Activated naive CD8-positive, alpha-beta T cell treated with anti-CD3 and anti-CD28 coated beads, Interleukin-2, amount 10 ng/mL, durations not matched to agents 7 days and 5 days (primary cell): Measurements from ENCODE around the gene HES4. TPM values are rescaled to one million over a fixed set of nuclear protein-coding genes. Genes with fewer than 3 reads are reported as not detected.

Experiments
- ATAC-seq: fragments of 150-1000 bp; cut with Tn5 transposase; one replicate; pipeline ENCODE4 v1.10.0; 2021; ENCODE audit warnings: low read depth, moderate library complexity
- POLR2A ChIA-PET: fragments of 350-600 bp; sonication (Branson Sonifier 250); formaldehyde crosslinking; loops from one replicate; lab custom pipeline; 2021; ENCODE audit warnings: antibody characterized with exemption; lab: Charles Lee
- DNase-seq: peaks from one replicate; pipeline ENCODE4 v3.0.0; 2021
- H3K27ac Mint-ChIP-seq: one replicate; pipeline ENCODE4 v1.8.0; 2022; ENCODE audit warnings: mild to moderate bottlenecking, mixed read lengths
- H3K27me3 Mint-ChIP-seq: one replicate; pipeline ENCODE4 v1.8.0; 2022; ENCODE audit warnings: mild to moderate bottlenecking, moderate library complexity, mixed read lengths
- H3K36me3 Mint-ChIP-seq: one replicate; pipeline ENCODE4 v1.8.0; 2021; ENCODE audit warnings: mild to moderate bottlenecking, mixed read lengths
- H3K4me1 Mint-ChIP-seq: one replicate; pipeline ENCODE4 v1.8.0; 2021; ENCODE audit warnings: mixed read lengths
- H3K4me3 Mint-ChIP-seq: one replicate; pipeline ENCODE4 v1.8.0; 2022; ENCODE audit warnings: mild to moderate bottlenecking, moderate library complexity, mixed read lengths
- H3K9me3 Mint-ChIP-seq: one replicate; pipeline ENCODE4 v1.8.0; 2021; ENCODE audit warnings: mixed read lengths
- total RNA-seq, 2 experiments: library from RNA; stranded (reverse); gene quantifications; one replicate each; pipeline ENCODE4 v1.2.3, GENCODE V29; 2021

The HES4 gene
- total RNA-seq, 2 experiments from 2014 or later = 0.60 to 1.1 TPM

GRCh38 chr1:1040004-1040991 is 40.4 kb upstream of the HES4 start:
- Mint-ChIP-seq H3K4me1 (peaks cover 15% of the 10 kb centered on the region), H3K27me3 (no peaks in the 10 kb centered on the region), H3K4me3 (peak overlapping the region; percentile 89), H3K9me3 (no peaks in the 10 kb centered on the region), H3K27ac (peak overlapping the region; percentile 80), H3K36me3 (peaks cover 7% of the 10 kb centered on the region)
- POLR2A ChIA-PET = interaction anchor here (1.1 to 4.1 kb wide), 7 partner anchors 19 to 233 kb away, joined by 3 to 46 read pairs (median 9); partner anchors contain the start of genes ISG15, PLEKHN1 and UBE2J2
- DNase-seq (peak; percentile 88), ATAC-seq (peak; percentile 91)

- no peaks in the 10 kb centered on the region for H3K27me3 Mint-ChIP-seq
- peak overlapping the region; percentile 80 for H3K27ac Mint-ChIP-seq
- no peaks in the 10 kb centered on the region for H3K9me3 Mint-ChIP-seq
- ATAC-seq = peak; percentile 12
- peaks cover 4% of the 10 kb centered on the region for H3K36me3 Mint-ChIP-seq
- no peak for DNase-seq
- peak overlapping the region; percentile 89 for H3K4me3 Mint-ChIP-seq
- peaks cover 15% of the 10 kb centered on the region for H3K4me1 Mint-ChIP-seq
- POLR2A ChIA-PET = interaction anchor here (0.6 to 4.1 kb wide), 9 partner anchors 20 to 335 kb away, joined by 3 to 46 read pairs (median 4); partner anchors contain the start of genes ISG15 and UBE2J2
Observed at GRCh38 chr1:1039145-1039910, 39.4 kb upstream of the HES4 start.

DNA sequence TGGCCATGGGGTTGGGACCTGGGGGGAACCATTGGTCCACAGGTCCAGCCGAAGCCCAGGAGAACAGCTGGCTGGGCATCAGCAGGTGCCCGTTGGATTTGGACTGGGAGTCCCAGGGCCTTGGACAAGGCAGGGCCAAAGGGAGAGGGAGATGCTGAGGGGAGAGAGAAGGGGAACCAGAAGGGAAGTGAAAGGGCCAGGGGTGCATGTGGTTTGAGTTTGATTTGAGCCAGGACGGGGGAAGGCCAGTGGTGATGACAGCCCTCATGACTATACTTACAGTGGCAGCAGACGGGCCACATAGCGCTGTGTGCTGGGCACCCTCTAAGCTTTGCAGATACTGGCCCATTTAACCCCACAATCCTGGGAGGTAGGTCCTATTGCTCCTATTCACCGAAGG is 38.8 kb upstream of the HES4 start:
- Mint-ChIP-seq H3K27me3 (no peaks in the 10 kb centered on the region), H3K27ac (no peak overlapping the region), H3K4me3 (peak overlapping the region; percentile 89), H3K4me1 (peaks cover 15% of the 10 kb centered on the region), H3K9me3 (no peaks in the 10 kb centered on the region), H3K36me3 (peaks cover 4% of the 10 kb centered on the region)
- DNase-seq = no peak
- no peak for ATAC-seq
- POLR2A ChIA-PET = interaction anchor here (0.9 to 4.1 kb wide), 5 partner anchors 20 to 72 kb away, joined by 4 to 46 read pairs (median 26); partner anchors contain the start of gene ISG15

- H3K4me1 Mint-ChIP-seq = peaks cover 15% of the 10 kb centered on the region
- DNase-seq (no peak), ATAC-seq (no peak)
- H3K9me3 Mint-ChIP-seq = no peaks in the 10 kb centered on the region
- H3K4me3 Mint-ChIP-seq = no peak overlapping the region
- H3K36me3 Mint-ChIP-seq = no peaks in the 10 kb centered on the region
- no peaks in the 10 kb centered on the region for H3K27me3 Mint-ChIP-seq
- peak overlapping the region; percentile 48 for H3K27ac Mint-ChIP-seq
- POLR2A ChIA-PET = interaction anchor here (1.1 to 4.1 kb wide), 3 partner anchors 10 to 26 kb away, joined by 3 to 46 read pairs (median 26); no protein-coding TSS in a partner anchor
Observed at GRCh38 chr1:1037366-1038327, 37.8 kb upstream of the HES4 start.

- Mint-ChIP-seq H3K27me3 (no peaks in the 10 kb centered on the region), H3K9me3 (no peaks in the 10 kb centered on the region), H3K4me3 (no peak overlapping the region), H3K4me1 (peaks cover 20% of the 10 kb centered on the region), H3K36me3 (no peaks in the 10 kb centered on the region), H3K27ac (peak overlapping the region; percentile 31)
- ATAC-seq (no peak), DNase-seq (no peak)
- POLR2A ChIA-PET = interaction anchor here (1.4 kb wide), 1 partner anchor 22 kb away, joined by 4 read pairs; the partner anchor contains the start of gene ISG15
Observed at GRCh38 chr1:1035291-1035943, 35.5 kb upstream of the HES4 start.

DNA sequence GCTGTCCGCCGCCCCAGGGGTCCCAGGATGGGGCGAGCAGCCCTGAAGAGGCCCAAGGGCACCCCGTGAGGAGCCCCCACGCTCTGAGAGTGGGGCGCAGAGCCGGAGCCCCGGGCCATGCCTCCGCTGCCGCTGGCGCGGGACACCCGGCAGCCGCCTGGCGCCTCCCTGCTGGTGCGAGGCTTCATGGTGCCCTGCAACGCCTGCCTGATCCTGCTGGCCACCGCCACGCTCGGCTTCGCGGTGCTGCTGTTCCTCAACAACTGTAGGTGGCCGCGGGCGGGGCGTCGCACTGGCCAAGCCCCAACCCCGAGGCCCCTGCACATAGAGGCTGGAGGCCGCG is 34.5 kb upstream of the HES4 start:
- Mint-ChIP-seq H3K36me3 (no peaks in the 10 kb centered on the region), H3K9me3 (no peaks in the 10 kb centered on the region), H3K27me3 (no peaks in the 10 kb centered on the region), H3K4me1 (peaks cover 16% of the 10 kb centered on the region), H3K27ac (no peak overlapping the region), H3K4me3 (peak overlapping the region; percentile 65)
- DNase-seq = no peak
- ATAC-seq = no peak
- POLR2A ChIA-PET = interaction anchor here (1.6 to 2.7 kb wide), 2 partner anchors 21 to 29 kb away, joined by 4 to 18 read pairs; no protein-coding TSS in a partner anchor

DNA sequence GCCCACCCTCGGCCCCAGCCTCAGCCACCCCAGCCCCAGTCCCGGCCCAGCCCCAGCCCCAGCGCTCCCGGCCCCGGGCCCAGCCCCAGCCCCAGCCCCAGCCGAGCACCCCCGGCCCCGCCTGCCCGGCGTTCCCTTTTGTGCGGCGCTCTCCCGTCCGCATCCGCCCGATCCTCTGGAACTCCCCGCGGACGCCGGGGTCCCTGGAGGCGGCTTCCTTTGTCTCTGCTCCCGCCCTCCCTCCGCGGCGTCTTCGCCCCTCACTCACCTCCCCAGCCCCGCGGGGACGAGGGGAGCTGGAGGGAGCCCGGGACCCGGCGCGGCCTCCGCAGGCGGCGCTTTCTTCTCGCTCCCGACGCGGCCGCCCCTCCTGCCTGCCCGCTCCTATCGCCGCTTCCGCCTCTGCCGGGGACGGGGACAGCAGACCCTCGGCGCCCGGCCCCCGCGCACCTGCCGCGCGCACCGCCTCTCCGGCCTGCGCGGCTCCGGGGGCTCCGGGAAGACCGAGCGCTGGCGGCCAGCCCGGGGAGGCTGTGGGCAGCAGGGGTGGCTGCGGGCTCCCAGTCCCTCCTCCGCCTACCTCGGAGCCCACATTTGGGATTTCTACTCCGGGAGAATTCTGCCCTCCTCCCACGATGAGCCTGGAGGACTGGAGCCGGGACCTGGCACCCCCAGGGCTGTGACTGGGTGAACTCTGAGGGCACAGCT is 34.0 kb upstream of the HES4 start:
- ATAC-seq = no peak
- Mint-ChIP-seq H3K4me3 (peak overlapping the region; percentile 65), H3K36me3 (no peaks in the 10 kb centered on the region), H3K9me3 (no peaks in the 10 kb centered on the region), H3K27me3 (no peaks in the 10 kb centered on the region), H3K4me1 (peaks cover 11% of the 10 kb centered on the region), H3K27ac (no peak overlapping the region)
- peak; percentile 61 for DNase-seq
- POLR2A ChIA-PET = interaction anchor here (1.0 to 2.7 kb wide), 7 partner anchors 15 to 83 kb away, joined by 3 to 18 read pairs (median 4); partner anchors contain the start of gene ISG15

GRCh38 chr1:1033009-1033587 is 33.2 kb upstream of the HES4 start:
- DNase-seq (peak; percentile 96), ATAC-seq (peak; percentile 92)
- Mint-ChIP-seq H3K9me3 (no peaks in the 10 kb centered on the region), H3K36me3 (no peaks in the 10 kb centered on the region), H3K4me1 (peaks cover 4% of the 10 kb centered on the region), H3K4me3 (no peak overlapping the region), H3K27me3 (no peaks in the 10 kb centered on the region), H3K27ac (no peak overlapping the region)
- POLR2A ChIA-PET = interaction anchor here (1.0 to 2.7 kb wide), 7 partner anchors 14 to 84 kb away, joined by 3 to 18 read pairs (median 4); partner anchors contain the start of gene ISG15

- Mint-ChIP-seq H3K27ac (peak overlapping the region; percentile 72), H3K36me3 (no peaks in the 10 kb centered on the region), H3K4me1 (peaks cover 4% of the 10 kb centered on the region), H3K9me3 (no peaks in the 10 kb centered on the region), H3K27me3 (no peaks in the 10 kb centered on the region), H3K4me3 (peak overlapping the region; percentile 42)
- ATAC-seq = no peak
- DNase-seq = no peak
- POLR2A ChIA-PET = interaction anchor here (0.7 to 2.7 kb wide), 6 partner anchors 13 to 84 kb away, joined by 3 to 18 read pairs (median 6); partner anchors contain the start of gene ISG15
Observed at GRCh38 chr1:1032424-1032823, 32.5 kb upstream of the HES4 start.

GRCh38 chr1:1031659-1032235 is 31.9 kb upstream of the HES4 start:
- ATAC-seq = no peak
- Mint-ChIP-seq H3K27me3 (no peaks in the 10 kb centered on the region), H3K9me3 (no peaks in the 10 kb centered on the region), H3K4me1 (peaks cover 4% of the 10 kb centered on the region), H3K27ac (no peak overlapping the region), H3K36me3 (no peaks in the 10 kb centered on the region), H3K4me3 (no peak overlapping the region)
- POLR2A ChIA-PET = interaction anchor here (0.7 to 1.7 kb wide), 2 partner anchors 28 to 30 kb away, joined by 3 to 9 read pairs; no protein-coding TSS in a partner anchor
- no peak for DNase-seq
